Measurements from ENCODE around the gene FGF5.
"Not testable (repeated sequence)": the region's sequence is repeated elsewhere in the genome, so short reads cannot be mapped to it uniquely, and the experiment has no call there.

The FGF5 gene

GRCh38 chr4:80266253-80266901 lies at the start of gene FGF5:
Gene FGF5 (plus strand): TSS chr4:80266664. CDS start chr4:80266825, 161 bp downstream.
- no peak for DNase-seq

- no peak for DNase-seq
Observed at GRCh38 chr4:80219301-80220025, 47.0 kb upstream of the FGF5 start.

GRCh38 chr4:80220711-80221110 lies 45.8 kb upstream of the FGF5 start:
- no peak for DNase-seq

- no peak for DNase-seq
Observed at GRCh38 chr4:80221161-80221560, 45.3 kb upstream of the FGF5 start.

GRCh38 chr4:80225595-80225994 lies 40.9 kb upstream of the FGF5 start:
- no peak for DNase-seq

- no peak for DNase-seq
Observed at GRCh38 chr4:80226094-80226493, 40.4 kb upstream of the FGF5 start.

GRCh38 chr4:80228460-80228859 lies 38.0 kb upstream of the FGF5 start:
- no peak for DNase-seq

- DNase-seq, result no peak
Observed at GRCh38 chr4:80229128-80229527, 37.3 kb upstream of the FGF5 start.

GRCh38 chr4:80229590-80229989 lies 36.9 kb upstream of the FGF5 start:
- no peak for DNase-seq

GRCh38 chr4:80231180-80231579 lies 35.3 kb upstream of the FGF5 start:
- no peak for DNase-seq

- DNase-seq, result no peak
Observed at GRCh38 chr4:80232707-80233370, 33.6 kb upstream of the FGF5 start.

- no peak for DNase-seq
Observed at GRCh38 chr4:80233390-80233789, 33.1 kb upstream of the FGF5 start.

GRCh38 chr4:80235451-80235850 lies 31.0 kb upstream of the FGF5 start:
- DNase-seq, result no peak

GRCh38 chr4:80237992-80238391 lies 28.5 kb upstream of the FGF5 start:
- no peak for DNase-seq

- DNase-seq, result no peak
Observed at GRCh38 chr4:80239480-80240150, 26.8 kb upstream of the FGF5 start.

GRCh38 chr4:80240976-80241375 lies 25.5 kb upstream of the FGF5 start:
- DNase-seq, result no peak

GRCh38 chr4:80243274-80244018 lies 23.0 kb upstream of the FGF5 start:
- no peak for DNase-seq

GRCh38 chr4:80247484-80247883 lies 19.0 kb upstream of the FGF5 start:
- DNase-seq, result not testable (repeated sequence)

- DNase-seq, result no peak
Observed at GRCh38 chr4:80249144-80249543, 17.3 kb upstream of the FGF5 start.

GRCh38 chr4:80252427-80252826 lies 14.0 kb upstream of the FGF5 start:
- DNase-seq, result no peak

- DNase-seq, result no peak
Observed at GRCh38 chr4:80252953-80253352, 13.5 kb upstream of the FGF5 start.

GRCh38 chr4:80253510-80253909 lies 13.0 kb upstream of the FGF5 start:
- DNase-seq, result no peak

GRCh38 chr4:80254114-80254513 lies 12.3 kb upstream of the FGF5 start:
- no peak for DNase-seq
